Measurements from ENCODE around the gene SETD1A.

SETD1A gene

GRCh38 chr16:30957456-30958174 is at the start of gene SETD1A:
Gene SETD1A (plus strand): TSS chr16:30957754. CDS start chr16:30958732, 978 bp downstream.
- peak; percentile 94 for DNase-seq

DNA sequence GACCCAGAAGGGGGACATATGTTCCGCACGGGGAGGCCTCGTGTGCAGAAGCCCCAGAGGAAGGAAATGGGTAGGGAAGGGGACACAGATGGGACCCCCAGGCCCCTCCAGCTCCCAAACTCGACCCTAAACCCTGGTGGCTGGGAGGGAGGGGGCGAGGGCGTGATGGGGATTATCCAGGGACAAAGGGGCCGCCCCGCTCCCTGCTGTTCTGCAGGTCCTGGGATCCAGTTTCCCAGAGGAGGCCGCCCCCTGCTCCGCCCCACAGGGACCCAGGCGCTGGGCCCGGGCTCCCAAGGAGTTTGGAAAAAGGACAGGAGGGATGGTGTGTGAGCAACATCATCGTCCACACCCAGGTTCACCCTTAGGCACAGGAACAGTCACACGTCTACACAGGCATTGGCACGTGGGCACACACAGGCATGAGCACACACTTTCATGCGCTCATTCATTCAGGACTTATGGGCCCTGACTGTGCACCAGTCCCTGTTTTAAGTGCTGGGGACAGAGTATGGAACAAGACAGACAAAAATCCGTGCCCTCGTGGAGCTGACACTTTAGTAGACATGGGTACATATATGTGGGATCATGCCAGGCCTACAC is 47.0 kb upstream of the SETD1A start:
- DNase-seq, result no peak

DNA sequence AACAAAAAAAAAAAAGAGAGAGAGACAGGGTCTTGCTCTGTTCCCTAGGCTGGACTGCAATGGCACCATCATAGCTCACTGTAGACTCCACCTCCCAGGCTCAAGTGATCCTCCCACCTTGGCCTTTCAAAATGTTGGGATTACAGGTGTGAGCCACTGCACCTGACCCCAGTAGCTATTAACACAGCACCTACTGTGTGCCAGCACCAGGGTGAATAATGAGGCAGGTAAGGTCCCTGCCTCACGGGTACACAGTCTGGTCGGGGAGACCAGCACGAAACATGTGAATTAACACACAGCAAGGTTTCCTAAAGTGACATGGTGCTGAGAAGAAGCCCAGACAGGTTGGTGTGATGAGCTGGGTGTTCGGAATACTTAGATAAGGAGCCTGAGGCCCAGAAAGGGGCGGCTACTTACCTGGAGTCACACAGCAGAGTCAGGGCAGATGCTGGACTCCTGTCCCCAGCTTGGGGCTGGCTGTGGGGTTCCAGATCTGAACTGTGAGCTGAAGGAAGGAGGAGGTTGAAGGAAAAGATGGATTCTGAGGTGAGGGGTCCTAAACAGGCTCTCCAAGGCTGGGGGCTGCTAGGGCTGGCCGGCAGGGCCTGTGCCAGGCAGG is 44.7 kb upstream of the SETD1A start:
- no peak for DNase-seq

DNA sequence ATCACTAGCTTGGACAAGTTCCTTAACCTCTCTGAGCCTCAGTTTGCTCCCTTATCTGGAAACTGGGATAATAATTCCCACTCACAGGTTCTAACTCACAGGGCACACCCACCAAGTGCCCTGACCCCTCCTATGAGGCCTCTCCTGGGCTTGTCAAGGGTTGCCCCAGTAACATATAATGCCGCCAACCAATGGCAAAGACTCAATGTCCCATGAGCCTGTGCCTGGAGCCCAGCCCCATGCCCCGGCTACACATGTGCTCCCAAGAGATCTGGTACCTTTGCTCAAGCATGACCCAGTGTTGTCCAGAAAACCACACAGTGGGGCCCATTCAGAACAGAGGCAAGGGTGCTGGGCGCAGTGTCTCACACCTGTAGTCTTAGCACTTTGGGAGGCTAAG is 42.7 kb upstream of the SETD1A start:
- no peak for DNase-seq

GRCh38 chr16:30918614-30919013 is 38.9 kb upstream of the SETD1A start:
- DNase-seq, result no peak

DNA sequence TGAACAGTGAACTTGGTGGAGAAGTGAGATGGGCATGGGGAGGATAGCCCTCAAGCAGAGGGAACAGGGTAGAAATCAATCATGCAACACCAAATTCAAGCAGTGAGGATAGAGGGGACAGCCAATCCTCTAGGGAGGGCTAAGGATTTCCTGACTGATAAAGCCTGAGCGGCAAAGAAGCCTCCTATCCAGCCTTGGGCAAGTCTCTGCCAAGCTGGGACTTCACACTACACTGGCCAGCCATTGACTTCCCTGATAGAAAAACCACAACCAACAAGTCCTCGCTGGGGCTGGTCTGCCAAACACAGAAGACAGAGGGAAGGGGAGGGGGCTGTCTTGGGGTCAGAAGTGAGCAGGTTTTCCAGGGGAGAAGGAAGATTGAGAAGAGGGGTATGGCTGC is 36.7 kb upstream of the SETD1A start:
- DNase-seq, result no peak

GRCh38 chr16:30921459-30921747 is 36.2 kb upstream of the SETD1A start:
- no peak for DNase-seq

DNA sequence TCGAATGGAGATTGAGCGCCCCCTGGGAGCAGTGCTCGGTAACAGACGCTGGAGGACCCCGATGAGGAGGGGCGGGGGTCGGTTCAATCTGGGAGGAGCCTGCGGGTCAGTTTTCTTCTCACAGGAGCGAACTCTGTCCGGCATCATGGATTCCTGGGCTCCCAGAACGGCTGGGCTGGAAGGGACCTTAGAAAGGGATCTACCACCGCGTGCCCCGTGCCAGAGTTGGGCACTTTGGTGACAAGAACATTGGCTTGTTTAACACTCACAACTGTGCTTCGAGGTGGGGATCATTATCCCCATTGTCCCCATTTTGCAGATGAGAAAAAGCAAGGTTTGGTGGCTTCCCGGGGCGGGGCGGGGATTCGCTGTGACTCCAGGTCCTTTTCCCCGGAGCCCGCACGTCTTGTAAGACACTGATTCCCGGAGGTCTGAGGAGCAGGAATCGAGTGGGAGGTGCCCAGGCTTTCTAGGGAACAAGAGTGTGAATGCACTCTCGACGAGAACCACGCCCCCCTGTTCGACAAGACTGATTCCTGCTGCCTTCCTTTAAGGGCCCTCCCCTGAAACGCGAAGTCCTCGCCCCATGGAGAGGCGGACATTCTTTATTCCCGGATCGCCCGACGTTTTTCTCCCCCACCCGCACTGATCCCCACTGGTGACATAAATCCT is 35.7 kb upstream of the SETD1A start:
- DNase-seq, result peak; percentile 79

DNA sequence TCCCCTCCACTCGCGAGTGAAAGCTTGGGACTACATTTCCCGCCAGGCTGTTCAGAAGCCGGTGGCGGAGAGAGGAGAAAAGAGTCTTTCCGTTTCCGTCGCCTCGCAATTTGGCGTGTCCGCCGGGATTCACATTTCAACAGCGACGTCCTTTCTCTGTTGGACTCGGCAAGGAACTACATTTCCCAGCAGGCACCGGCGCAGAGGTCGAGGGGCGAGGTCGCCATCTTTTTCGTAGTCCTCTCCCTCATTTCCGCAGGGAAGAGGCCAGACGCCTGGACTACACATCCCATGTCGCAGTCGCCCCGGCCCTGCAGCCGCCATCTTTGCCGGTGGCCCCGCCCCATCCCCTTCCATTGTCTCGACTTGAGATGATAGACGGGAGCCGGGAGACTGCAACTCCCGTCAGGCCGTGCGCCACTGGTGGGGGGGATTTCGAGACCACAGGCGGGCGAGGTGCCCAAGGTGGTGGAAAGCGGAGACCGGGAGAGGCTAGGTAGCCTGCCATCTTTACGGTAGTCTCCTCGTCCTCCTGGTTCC is 35.1 kb upstream of the SETD1A start:
- peak; percentile 99 for DNase-seq

GRCh38 chr16:30922960-30923535 is 34.5 kb upstream of the SETD1A start:
- DNase-seq, result peak; percentile 99

DNA sequence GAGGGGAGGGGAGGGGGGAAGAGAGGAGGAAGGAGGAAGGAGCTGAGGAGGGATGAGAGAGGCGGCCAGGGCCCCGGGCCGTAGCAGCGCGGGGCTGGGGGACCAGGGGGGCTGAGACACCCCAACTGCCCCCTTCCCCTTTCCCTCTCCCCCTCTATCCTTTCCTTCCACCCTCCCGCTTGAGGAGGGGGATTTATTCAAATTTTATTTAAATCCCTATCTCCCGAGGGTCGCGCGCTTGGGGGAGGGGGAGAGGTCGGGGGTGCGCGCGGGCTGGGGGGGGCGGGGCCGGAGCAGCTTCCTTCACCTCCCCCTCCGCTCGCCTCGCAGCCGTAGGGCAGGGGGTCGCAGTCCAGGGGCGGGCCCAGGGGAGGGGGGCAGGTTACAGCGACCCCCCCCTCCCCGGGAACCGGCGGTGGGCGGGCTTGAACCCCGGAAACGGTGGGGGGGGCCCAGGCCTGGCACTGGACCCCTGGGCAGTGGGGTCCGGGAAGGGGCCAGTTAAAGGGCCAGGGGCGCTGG is 33.9 kb upstream of the SETD1A start, which contains the start of gene FBXL19:
Gene FBXL19, plus strand, starts transcription at position 19 of the 522 bp plus-strand sequence. CDS start 2,183 bp downstream, outside the sequence.
- no peak for DNase-seq

DNA sequence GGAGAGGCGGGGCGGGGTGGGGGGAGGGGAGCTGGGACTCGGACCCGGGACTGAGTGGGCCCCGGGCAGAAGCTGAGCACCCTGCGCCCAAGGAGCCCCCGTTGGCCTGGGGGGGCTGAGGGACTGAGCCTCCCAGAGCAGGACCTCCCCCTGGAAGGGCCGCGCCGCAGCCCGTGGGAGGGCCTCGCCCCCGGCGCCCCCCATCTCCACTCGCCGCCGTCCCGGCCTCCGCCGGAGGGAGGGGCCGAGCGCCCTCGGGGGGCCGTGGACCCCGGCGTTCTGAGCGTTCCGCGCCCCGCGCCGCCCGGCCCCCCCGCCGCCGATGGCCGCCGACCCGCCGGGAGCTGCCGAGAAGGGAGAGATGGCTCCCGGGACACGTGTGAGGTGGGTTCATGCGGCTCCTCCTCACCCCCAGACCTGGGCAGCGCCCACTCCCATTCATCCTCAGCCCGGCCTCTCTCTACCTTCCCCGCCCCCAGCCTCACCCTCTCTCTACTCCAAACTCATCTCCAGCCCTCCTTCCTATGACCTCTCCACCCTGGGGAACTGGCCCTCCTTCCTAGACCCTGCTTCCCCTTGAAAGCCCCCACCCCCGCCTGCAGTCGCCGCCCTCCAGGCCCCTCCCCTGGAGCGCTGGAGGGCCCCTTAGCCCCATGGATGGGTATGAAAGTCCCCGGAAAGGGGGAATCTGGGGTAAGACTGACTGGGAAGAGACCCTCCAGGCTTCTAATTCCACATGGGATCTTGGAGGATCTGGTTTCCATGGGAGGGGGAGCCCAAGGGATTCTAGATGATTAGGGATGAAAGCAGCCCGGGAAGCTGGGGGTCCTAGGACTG is 33.3 kb upstream of the SETD1A start:
- DNase-seq, result no peak

- DNase-seq, result no peak
Observed at GRCh38 chr16:30924913-30925631, 32.5 kb upstream of the SETD1A start.

DNA sequence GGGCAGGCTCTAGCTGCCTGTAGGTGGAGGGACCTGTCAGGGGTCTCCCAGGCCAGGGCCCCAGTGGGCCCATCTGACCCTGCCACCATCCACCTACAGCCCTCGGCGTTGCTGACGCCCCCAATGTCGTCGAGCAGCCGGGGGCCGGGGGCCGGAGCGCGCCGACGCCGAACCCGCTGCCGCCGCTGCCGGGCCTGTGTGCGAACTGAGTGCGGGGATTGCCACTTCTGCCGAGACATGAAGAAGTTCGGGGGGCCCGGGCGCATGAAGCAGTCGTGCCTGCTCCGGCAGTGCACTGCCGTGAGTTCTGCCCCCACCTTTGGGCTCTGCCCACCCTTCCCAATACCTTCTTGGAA is 31.9 kb upstream of the SETD1A start:
- DNase-seq, result no peak

GRCh38 chr16:30925995-30926811 is 31.4 kb upstream of the SETD1A start:
- no peak for DNase-seq

DNA sequence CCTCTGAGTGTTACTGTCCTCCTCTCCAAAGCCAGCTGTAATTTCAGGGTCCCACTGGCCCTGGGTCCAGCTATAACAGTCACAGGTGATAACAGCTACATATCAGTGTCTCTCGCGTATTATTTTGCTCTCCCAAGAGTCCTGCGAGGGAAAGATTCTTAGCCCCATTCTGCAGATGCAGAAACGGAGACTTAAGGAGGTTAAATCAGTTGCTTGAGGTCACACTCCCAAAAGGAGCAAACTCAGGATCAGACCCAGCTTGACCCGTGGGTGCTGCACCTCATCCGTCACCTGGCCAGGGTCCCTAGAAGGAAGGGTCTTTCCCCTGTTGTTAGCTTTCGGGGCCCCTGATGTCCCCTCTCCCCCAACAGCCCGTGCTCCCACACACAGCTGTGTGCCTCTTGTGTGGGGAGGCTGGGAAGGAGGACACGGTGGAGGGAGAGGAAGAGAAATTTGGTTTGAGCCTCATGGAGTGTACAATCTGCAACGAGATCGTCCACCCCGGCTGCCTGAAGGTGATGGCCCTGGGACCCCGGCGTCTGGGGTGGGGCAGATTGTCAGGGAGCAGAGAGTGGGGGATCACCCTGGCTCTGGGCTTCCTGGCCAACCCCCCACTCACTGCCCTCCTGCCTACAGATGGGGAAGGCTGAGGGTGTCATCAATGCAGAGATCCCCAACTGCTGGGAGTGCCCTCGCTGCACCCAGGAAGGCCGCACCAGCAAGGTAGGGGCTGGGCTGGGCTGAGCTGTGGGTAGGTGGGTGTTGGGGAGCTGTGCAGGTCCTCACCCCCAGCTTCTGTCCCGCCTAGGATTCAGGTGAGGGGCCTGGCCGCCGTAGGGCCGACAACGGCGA is 30.4 kb upstream of the SETD1A start:
- no peak for DNase-seq

- no peak for DNase-seq
Observed at GRCh38 chr16:30927789-30928378, 29.7 kb upstream of the SETD1A start.

GRCh38 chr16:30928390-30928789 is 29.2 kb upstream of the SETD1A start:
- DNase-seq, result no peak

DNA sequence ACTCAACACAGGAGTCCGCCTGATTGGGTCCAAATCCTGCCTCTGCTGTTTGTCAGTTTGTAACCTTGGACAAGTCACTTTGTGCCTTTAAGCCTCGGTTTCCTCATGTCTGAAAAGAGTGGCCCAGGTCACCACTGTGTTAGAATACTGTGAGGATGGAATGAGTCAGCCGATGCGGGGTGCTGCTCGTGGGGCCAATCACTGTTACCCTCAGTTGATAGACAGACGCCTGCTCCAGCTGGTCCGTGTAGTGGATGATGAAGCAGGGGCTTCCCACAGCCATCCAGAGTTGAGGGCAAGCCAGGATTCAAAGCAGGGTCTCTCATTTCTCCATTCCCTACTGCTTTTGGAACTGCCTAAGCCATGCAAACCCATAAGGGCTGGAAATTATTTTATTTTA is 28.4 kb upstream of the SETD1A start:
- no peak for DNase-seq

All from GDM1 (cell line).